D721Med (cell line): ENCODE measurements around the gene EIF4G3.

Experiments
- DNase-seq: peaks from one replicate; pipeline ENCODE4 v3.0.0; 2011; ENCODE audit warnings: low spot score; ENCODE audit not compliant: insufficient read length
- FAIRE-seq: peaks from 2 replicates; lab custom pipeline; 2011; peaks lifted over from hg19 to GRCh38; lab: Jason Lieb, UNC
- TF ChIP-seq, protein P1 (sequence below): IDR thresholded peaks from 2 replicates; pipeline ENCODE4 v1.5.1; 2012; ENCODE audit warnings: mild to moderate bottlenecking, control low read depth; ENCODE audit not compliant: insufficient read depth; ENCODE audit errors: missing control alignments

Gene EIF4G3

DNA sequence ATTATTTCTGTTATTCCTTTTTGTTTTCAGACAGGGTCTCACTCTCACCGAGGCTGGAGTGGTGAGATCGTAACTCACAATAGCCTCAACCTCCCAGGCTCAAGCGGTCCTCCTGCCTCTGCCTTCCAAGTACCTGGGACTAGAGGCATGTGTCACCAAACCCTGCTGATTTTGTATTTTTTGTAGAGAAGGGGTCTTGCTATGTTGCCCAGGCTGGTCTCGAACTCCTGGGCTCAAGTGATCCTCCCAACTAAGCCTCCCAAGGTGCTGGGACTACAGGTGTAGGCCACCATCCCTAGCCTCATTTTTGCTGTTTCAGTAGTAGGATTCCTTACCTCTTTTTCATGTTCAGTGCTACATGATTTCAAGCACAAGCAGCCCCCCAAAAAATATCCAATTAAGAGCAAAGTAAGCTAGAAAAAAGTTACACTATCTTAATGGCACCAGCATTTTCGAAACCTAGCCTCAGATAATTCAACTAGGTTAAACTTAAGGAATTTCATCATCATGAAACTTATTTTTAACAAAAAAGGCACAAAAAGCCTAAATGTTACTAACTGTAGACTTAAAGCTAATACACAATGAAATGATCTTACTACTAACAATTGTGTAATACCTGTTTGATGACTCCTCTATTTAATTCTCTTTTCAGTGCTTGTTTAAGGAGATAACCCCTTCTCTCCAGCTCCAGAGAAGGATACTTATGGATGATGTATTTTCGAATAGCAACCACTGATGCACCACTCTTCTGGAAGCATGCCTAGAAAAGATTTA lies 406.2 kb downstream of the EIF4G3 start:
- DNase-seq (no peak), FAIRE-seq (no peak)
- TF ChIP-seq, protein P1, sequence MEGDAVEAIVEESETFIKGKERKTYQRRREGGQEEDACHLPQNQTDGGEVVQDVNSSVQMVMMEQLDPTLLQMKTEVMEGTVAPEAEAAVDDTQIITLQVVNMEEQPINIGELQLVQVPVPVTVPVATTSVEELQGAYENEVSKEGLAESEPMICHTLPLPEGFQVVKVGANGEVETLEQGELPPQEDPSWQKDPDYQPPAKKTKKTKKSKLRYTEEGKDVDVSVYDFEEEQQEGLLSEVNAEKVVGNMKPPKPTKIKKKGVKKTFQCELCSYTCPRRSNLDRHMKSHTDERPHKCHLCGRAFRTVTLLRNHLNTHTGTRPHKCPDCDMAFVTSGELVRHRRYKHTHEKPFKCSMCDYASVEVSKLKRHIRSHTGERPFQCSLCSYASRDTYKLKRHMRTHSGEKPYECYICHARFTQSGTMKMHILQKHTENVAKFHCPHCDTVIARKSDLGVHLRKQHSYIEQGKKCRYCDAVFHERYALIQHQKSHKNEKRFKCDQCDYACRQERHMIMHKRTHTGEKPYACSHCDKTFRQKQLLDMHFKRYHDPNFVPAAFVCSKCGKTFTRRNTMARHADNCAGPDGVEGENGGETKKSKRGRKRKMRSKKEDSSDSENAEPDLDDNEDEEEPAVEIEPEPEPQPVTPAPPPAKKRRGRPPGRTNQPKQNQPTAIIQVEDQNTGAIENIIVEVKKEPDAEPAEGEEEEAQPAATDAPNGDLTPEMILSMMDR = no peak

DNA sequence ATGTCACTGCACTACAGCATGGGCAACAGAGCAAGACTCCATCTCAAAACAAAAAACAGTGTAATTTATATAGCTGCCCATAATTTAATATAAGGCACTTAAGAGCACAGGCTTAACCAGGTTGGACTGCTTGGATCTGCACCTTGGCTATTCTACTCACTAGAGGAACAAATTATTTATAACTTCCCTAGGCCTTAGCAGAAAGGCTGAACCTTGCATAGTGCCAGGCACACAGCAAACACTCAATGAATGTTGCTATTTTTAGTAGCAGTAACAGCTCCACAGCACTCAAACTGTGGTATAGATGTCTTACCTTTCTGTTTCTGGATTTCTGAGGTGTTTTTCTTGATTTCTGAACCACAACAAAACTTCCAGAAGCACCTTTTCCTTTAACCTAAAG lies 409.4 kb downstream of the EIF4G3 start:
- FAIRE-seq (no peak), DNase-seq (no peak)
- TF ChIP-seq, protein P1 = no peak

DNA sequence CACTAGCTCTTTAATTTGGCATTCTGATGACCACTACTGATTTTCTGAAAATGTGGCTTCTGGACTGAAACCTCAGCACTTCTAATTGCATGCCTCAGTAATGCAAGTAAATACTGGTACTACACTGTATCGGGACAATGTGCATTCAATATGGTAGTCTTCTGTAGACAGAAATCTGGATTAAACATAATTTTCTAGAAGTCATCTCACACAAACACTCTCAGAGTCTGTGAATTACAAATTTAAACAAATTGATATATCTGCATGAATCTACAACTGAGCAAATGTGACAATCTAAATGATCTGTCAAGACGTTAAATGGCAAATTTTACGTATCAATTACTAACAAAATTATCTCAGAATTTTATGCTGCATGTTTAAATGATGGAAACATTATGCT lies 413.3 kb downstream of the EIF4G3 start:
- no peak for DNase-seq
- FAIRE-seq = no peak
- TF ChIP-seq, protein P1 = no peak

DNA sequence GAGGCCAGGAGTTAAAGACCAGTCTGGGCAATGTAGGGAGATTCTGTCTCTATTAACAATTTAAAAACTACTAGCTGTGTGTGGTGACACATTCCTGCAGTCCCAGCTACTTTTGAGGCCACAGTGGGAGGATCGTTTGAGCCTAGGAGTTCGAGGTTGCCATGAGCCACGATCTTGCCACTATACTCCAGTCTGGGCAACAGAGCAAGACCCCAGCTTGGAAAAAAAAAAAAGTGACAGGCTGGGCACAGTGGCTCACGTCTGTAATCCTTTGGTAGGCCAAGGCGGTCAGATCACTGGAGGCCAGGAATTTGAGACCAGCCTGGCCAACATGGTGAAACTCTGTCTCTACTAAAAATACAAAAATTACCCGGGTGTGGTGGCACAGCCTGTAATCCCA lies 416.4 kb downstream of the EIF4G3 start:
- FAIRE-seq (no peak), DNase-seq (no peak)
- TF ChIP-seq, protein P1 = no peak
